Osteoblast (primary cell): ENCODE results near the gene TOB1. TPM values are rescaled to one million over a fixed set of nuclear protein-coding genes. Genes with fewer than 3 reads are reported as not detected.

Experiments
- DNase-seq: peaks from one replicate; pipeline ENCODE4 v3.0.0; 2011; ENCODE audit warnings: low spot score, mixed read lengths; ENCODE audit not compliant: insufficient read length; ENCODE audit errors: missing footprints
- H2AFZ ChIP-seq: 2 replicates; pipeline ENCODE4 v1.6.0; 2011; ENCODE audit warnings: mild to moderate bottlenecking, low read length
- H3K27ac ChIP-seq: 2 replicates; pipeline ENCODE4 v1.5.1; 2011; ENCODE audit warnings: mild to moderate bottlenecking, low read depth, low read length, moderate library complexity
- H3K27me3 ChIP-seq: 2 replicates; pipeline ENCODE4 v1.6.0; 2012; ENCODE audit warnings: mild to moderate bottlenecking, control low read depth, inconsistent platforms, low read length, moderate library complexity; ENCODE audit not compliant: insufficient read depth
- H3K36me3 ChIP-seq: 2 replicates; pipeline ENCODE4 v1.5.1; 2011; ENCODE audit warnings: mild to moderate bottlenecking, low read length, control low read depth, moderate library complexity; ENCODE audit not compliant: insufficient read depth
- H3K4me1 ChIP-seq: 2 replicates; pipeline ENCODE4 v1.5.1; 2011; ENCODE audit warnings: mild to moderate bottlenecking, low read length, control low read depth, moderate library complexity; ENCODE audit not compliant: insufficient read depth
- H3K4me2 ChIP-seq: 2 replicates; pipeline ENCODE4 v1.6.0; 2011; ENCODE audit warnings: mild to moderate bottlenecking, low read length; ENCODE audit not compliant: insufficient read depth
- H3K4me3 ChIP-seq: fragments of 200-600 bp; sonication (generic); 3 replicates; pipeline ENCODE4 v1.5.1; 2012; ENCODE audit warnings: mild to moderate bottlenecking, low read length, inconsistent platforms; ENCODE audit not compliant: insufficient read depth
- H3K79me2 ChIP-seq: 2 replicates; pipeline ENCODE4 v1.6.0; 2012; ENCODE audit warnings: mild to moderate bottlenecking, low read length, control low read depth, inconsistent platforms; ENCODE audit not compliant: insufficient read depth
- H3K9me3 ChIP-seq: 2 replicates; pipeline ENCODE4 v1.5.1; 2011; ENCODE audit warnings: low read depth, low read length, control low read depth
- H4K20me1 ChIP-seq: 2 replicates; pipeline ENCODE4 v1.6.0; 2012; ENCODE audit warnings: mild to moderate bottlenecking, low read length, control low read depth; ENCODE audit not compliant: insufficient read depth
- CTCF ChIP-seq: IDR thresholded peaks from 2 replicates; pipeline ENCODE4 v1.5.1; 2011; ENCODE audit warnings: mild to moderate bottlenecking, low read depth, low read length, moderate library complexity; ENCODE audit errors: extremely low read depth
- total RNA-seq: library from RNA; depleted of rRNA; stranded (reverse); fragments of >200 nt; gene quantifications from 2 replicates; pipeline ENCODE4 v1.2.3, GENCODE V29; 2012

The TOB1 gene
- total RNA-seq, 1 donor = 18.8 TPM

GRCh38 chr17:50833510-50834428 lies 32.4 kb downstream of the TOB1 start:
- TF ChIP-seq CTCF = no peak
- no peaks in the 10 kb centered on the region for H3K36me3 ChIP-seq
- no peaks in the 10 kb centered on the region for H4K20me1 ChIP-seq
- no peak overlapping the region for H3K4me3 ChIP-seq
- H2AFZ ChIP-seq = no peak overlapping the region
- no peaks in the 10 kb centered on the region for H3K79me2 ChIP-seq
- peak; percentile 69 for DNase-seq
- peaks cover 5% of the 10 kb centered on the region for H3K4me1 ChIP-seq
- no peaks in the 10 kb centered on the region for H3K27me3 ChIP-seq
- no peak overlapping the region for H3K27ac ChIP-seq
- H3K4me2 ChIP-seq = no peak overlapping the region
- H3K9me3 ChIP-seq = no peaks in the 10 kb centered on the region

- H2AFZ ChIP-seq = no peak overlapping the region
- TF ChIP-seq CTCF = no peak
- H3K36me3 ChIP-seq = no peaks in the 10 kb centered on the region
- no peak overlapping the region for H3K27ac ChIP-seq
- no peak overlapping the region for H3K4me2 ChIP-seq
- no peaks in the 10 kb centered on the region for H3K79me2 ChIP-seq
- H3K4me1 ChIP-seq = peaks cover 5% of the 10 kb centered on the region
- peak; percentile 75 for DNase-seq
- H3K9me3 ChIP-seq = no peaks in the 10 kb centered on the region
- H4K20me1 ChIP-seq = no peaks in the 10 kb centered on the region
- H3K27me3 ChIP-seq = no peaks in the 10 kb centered on the region
- H3K4me3 ChIP-seq = no peak overlapping the region
These were observed 33.2 kb downstream of the TOB1 start for GRCh38 chr17:50832864-50833381.

DNA sequence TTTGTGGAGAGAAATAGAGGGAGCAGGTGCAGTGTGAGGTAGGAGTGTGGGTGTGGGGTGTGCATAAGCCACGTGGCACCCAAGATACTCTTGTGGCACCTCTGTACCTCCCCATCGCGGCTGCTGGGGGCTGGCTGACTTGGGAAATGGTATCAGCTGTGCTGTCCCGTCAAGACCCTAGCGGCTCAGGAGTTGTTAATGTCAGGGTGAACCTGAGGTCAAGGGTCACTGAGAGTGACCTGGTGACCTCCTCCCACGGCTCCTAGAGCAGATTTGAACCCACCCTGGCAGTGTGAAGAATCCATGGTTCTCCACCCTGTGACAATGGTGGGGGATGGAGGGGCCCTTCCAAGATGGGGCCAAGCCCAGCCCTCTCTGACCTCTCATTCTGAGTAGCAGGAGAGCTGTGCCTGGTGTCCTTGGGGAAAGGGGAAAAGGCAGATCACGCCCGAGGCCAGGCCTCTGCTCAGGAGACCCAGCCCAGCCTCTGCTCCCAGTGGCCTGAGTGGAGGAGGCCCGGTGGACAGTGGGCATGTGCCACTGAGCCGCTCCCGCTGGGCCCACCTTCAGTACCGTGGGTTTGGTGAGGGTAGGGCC lies 33.8 kb downstream of the TOB1 start:
- H3K27me3 ChIP-seq = no peaks in the 10 kb centered on the region
- no peaks in the 10 kb centered on the region for H3K36me3 ChIP-seq
- H4K20me1 ChIP-seq = no peaks in the 10 kb centered on the region
- TF ChIP-seq CTCF = no peak
- H3K9me3 ChIP-seq = no peaks in the 10 kb centered on the region
- H2AFZ ChIP-seq = no peak overlapping the region
- H3K4me2 ChIP-seq = no peak overlapping the region
- H3K4me1 ChIP-seq = peaks cover 5% of the 10 kb centered on the region
- no peak overlapping the region for H3K27ac ChIP-seq
- H3K79me2 ChIP-seq = no peaks in the 10 kb centered on the region
- H3K4me3 ChIP-seq = no peak overlapping the region
- DNase-seq = peak; percentile 82

DNA sequence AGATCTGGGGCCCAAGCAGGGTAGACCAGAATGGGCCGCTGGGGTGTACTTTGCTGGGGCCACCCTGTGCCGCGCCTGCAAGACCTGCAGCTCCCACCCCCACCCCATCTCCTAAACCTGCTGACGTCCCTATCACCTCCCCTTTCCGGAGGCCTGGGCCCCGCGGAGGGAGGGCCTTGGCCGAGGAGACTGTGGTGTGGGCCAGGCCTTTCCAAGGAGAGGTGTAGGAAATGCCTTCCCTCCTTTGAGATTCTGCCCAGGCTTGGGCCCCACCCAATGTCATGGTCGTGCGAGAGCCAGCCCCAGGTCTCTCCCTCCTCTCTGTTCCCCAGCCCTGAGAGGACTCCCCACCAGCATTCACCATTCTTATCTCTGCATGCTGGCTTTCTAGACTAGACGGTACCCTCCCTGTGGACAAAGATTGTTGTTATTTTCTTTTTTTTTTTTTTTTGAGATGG lies 34.7 kb downstream of the TOB1 start:
- Histone ChIP-seq H3K79me2 (no peaks in the 10 kb centered on the region), H2AFZ (no peak overlapping the region), H4K20me1 (no peaks in the 10 kb centered on the region), H3K4me2 (no peak overlapping the region), H3K27ac (no peak overlapping the region), H3K27me3 (no peaks in the 10 kb centered on the region), H3K4me1 (peaks cover 5% of the 10 kb centered on the region), H3K36me3 (no peaks in the 10 kb centered on the region), H3K9me3 (no peaks in the 10 kb centered on the region), H3K4me3 (no peak overlapping the region)
- DNase-seq = no peak
- no peak for TF ChIP-seq CTCF
